Colonic mucosa (tissue), 4 donors: ENCODE measurements around the gene GIPC1. TPM values are rescaled to one million over a fixed set of nuclear protein-coding genes. Genes with fewer than 3 reads are reported as not detected.

Source experiments
- DNase-seq: peaks from one replicate; pipeline ENCODE4 v3.0.0-alpha.2; 2020
- H3K27ac ChIP-seq: fragments of 200-600 bp; one replicate; pipeline ENCODE4 v1.8.0; 2021
- H3K27me3 ChIP-seq: fragments of 200-600 bp; one replicate; pipeline ENCODE4 v1.8.0; 2021
- H3K36me3 ChIP-seq: fragments of 200-600 bp; one replicate; pipeline ENCODE4 v1.8.0; 2021
- H3K4me1 ChIP-seq: fragments of 200-600 bp; one replicate; pipeline ENCODE4 v1.8.0; 2021; ENCODE audit warnings: mild to moderate bottlenecking
- H3K4me3 ChIP-seq: fragments of 200-600 bp; one replicate; pipeline ENCODE4 v1.8.0; 2021
- H3K9ac ChIP-seq, 2 donors: one replicate each; pipeline ENCODE4 v1.7.0; 2013; ENCODE audit warnings: control low read depth in 2 of 2, low read depth in 2 of 2, low read length in 2 of 2
- H3K9me3 ChIP-seq: fragments of 200-600 bp; one replicate; pipeline ENCODE4 v1.8.0; 2021
- CTCF ChIP-seq: fragments of 200-600 bp; IDR thresholded peaks from one replicate; pipeline ENCODE4 v1.8.0; 2022; ENCODE audit warnings: antibody characterized with exemption, mild to moderate bottlenecking
- intact Hi-C: fragments of 100-400 bp; cut with DNase I; formaldehyde crosslinking; loops from one replicate; pipeline ENCODE4 v1.14.1; 2022
- total RNA-seq, 2 donors: library from RNA; stranded (reverse); fragmentation: NEBNext Ultra II Directional in 1 of 2; extraction: Animal tissue kit (Norgen Biotek cat#: 25700) in 1 of 2; gene quantifications; one replicate each; pipeline ENCODE4 v1.2.1, GENCODE V29; 2021
- donor health status: healthy.
- donor health status: DM: no; HTN: no; CAD: no.
- donor health status: DM: no; HTN: no; CAD: no.

The GIPC1 gene
- total RNA-seq, 2 donors from 2014 or later: 281 to 404 TPM

- Histone ChIP-seq H3K9me3 (no peaks in the 10 kb centered on the region), H3K4me3 (no peak overlapping the region), H3K27me3 (peaks cover under 1% of the 10 kb centered on the region), H3K4me1 (peaks cover under 1% of the 10 kb centered on the region), H3K36me3 (peaks cover 6% of the 10 kb centered on the region), H3K27ac (no peak overlapping the region), H3K9ac (no peak overlapping the region)
- TF ChIP-seq CTCF: peak; percentile 84
- intact Hi-C loops: loop anchor here (10.0 kb wide), 2 partner anchors 45 to 335 kb away; partner anchors contain the start of gene PKN1
- DNase-seq: no peak
Measured at GRCh38 chr19:14479975-14480699, 15.8 kb downstream of the GIPC1 start.

GRCh38 chr19:14479309-14479974 lies 16.5 kb downstream of the GIPC1 start:
- DNase-seq: no peak
- Histone ChIP-seq H3K27me3 (peaks cover 8% of the 10 kb centered on the region), H3K27ac (no peak overlapping the region), H3K9ac (no peak overlapping the region), H3K4me3 (no peak overlapping the region), H3K9me3 (no peaks in the 10 kb centered on the region), H3K4me1 (peaks cover 2% of the 10 kb centered on the region), H3K36me3 (peaks cover 6% of the 10 kb centered on the region)
- no peak for TF ChIP-seq CTCF
- intact Hi-C loops: loop anchor here (10.0 kb wide), 1 partner anchor 335 kb away; no protein-coding TSS in a partner anchor

GRCh38 chr19:14478113-14478545 lies 17.8 kb downstream of the GIPC1 start:
- Histone ChIP-seq H3K9me3 (no peaks in the 10 kb centered on the region), H3K27ac (no peak overlapping the region), H3K27me3 (peaks cover 18% of the 10 kb centered on the region), H3K36me3 (peaks cover 6% of the 10 kb centered on the region), H3K4me1 (peaks cover 2% of the 10 kb centered on the region), H3K9ac (no peak overlapping the region), H3K4me3 (no peak overlapping the region)
- DNase-seq: no peak
- intact Hi-C loops: loop anchor here (10.0 kb wide), 1 partner anchor 333 kb away; no protein-coding TSS in a partner anchor
- no peak for TF ChIP-seq CTCF

GRCh38 chr19:14477418-14478112 lies 18.4 kb downstream of the GIPC1 start:
- intact Hi-C loops: loop anchor here (10.0 kb wide), 1 partner anchor 333 kb away; no protein-coding TSS in a partner anchor
- Histone ChIP-seq H3K27me3 (peaks cover 23% of the 10 kb centered on the region), H3K4me1 (peaks cover 3% of the 10 kb centered on the region), H3K36me3 (peaks cover 6% of the 10 kb centered on the region), H3K4me3 (no peak overlapping the region), H3K9ac (peak overlapping the region in 1 of 2 donors; percentile 12), H3K27ac (no peak overlapping the region), H3K9me3 (no peaks in the 10 kb centered on the region)
- DNase-seq: no peak
- TF ChIP-seq CTCF: no peak

- Histone ChIP-seq H3K9ac (no peak overlapping the region), H3K36me3 (peaks cover 6% of the 10 kb centered on the region), H3K27me3 (peaks cover 27% of the 10 kb centered on the region), H3K4me1 (peaks cover 9% of the 10 kb centered on the region), H3K4me3 (no peak overlapping the region), H3K27ac (no peak overlapping the region), H3K9me3 (no peaks in the 10 kb centered on the region)
- TF ChIP-seq CTCF: no peak
- peak; percentile 60 for DNase-seq
- intact Hi-C loops: loop anchor here (10.0 kb wide), 1 partner anchor 332 kb away; no protein-coding TSS in a partner anchor
Measured at GRCh38 chr19:14476673-14477401, 19.1 kb downstream of the GIPC1 start.
